Liver (tissue), 9 donors: Measurements from ENCODE around the gene TRPM2. TPM values are rescaled to one million over a fixed set of nuclear protein-coding genes. Genes with fewer than 3 reads are reported as not detected.

ENCODE experiments used
- DNase-seq: peaks from one replicate; pipeline ENCODE4 v3.0.0-alpha.2; 2017; ENCODE audit warnings: low spot score
- H3K27ac ChIP-seq, 2 donors: one replicate each; pipeline ENCODE4 v1.7.0; 2013; ENCODE audit warnings: inconsistent platforms in 2 of 2, low read length in 2 of 2, control low read depth in 1 of 2, low read depth in 1 of 2, mild to moderate bottlenecking in 1 of 2
- H3K27me3 ChIP-seq, 4 donors: one replicate each; pipeline versions ENCODE4 v1.6.1 to v1.7.0; 2013; ENCODE audit warnings: low read length in 3 of 4, inconsistent platforms in 1 of 4, mild to moderate bottlenecking in 1 of 4, moderate library complexity in 1 of 4; ENCODE audit not compliant: control insufficient read depth in 4 of 4, insufficient read depth in 4 of 4
- H3K36me3 ChIP-seq, 4 donors: one replicate each; pipeline versions ENCODE4 v1.6.1 to v1.7.0; 2013; ENCODE audit warnings: low read length in 3 of 4, mild to moderate bottlenecking in 3 of 4, low read depth in 1 of 4, moderate library complexity in 1 of 4; ENCODE audit not compliant: control insufficient read depth in 4 of 4, insufficient read depth in 3 of 4
- H3K4me1 ChIP-seq, 4 donors: one replicate each; pipeline versions ENCODE4 v1.6.1 to v1.7.0; 2013; ENCODE audit warnings: low read length in 3 of 4, mild to moderate bottlenecking in 3 of 4, moderate library complexity in 1 of 4; ENCODE audit not compliant: control insufficient read depth in 4 of 4, insufficient read depth in 4 of 4
- H3K4me3 ChIP-seq, 3 donors: one replicate each; pipeline versions ENCODE4 v1.6.1 to v1.7.0; 2013; ENCODE audit warnings: low read length in 3 of 3, control low read depth in 1 of 3, low read depth in 1 of 3, mild to moderate bottlenecking in 1 of 3
- H3K9ac ChIP-seq, 2 donors: one replicate each; pipeline ENCODE4 v1.7.0; 2013; ENCODE audit warnings: low read length in 2 of 2, mild to moderate bottlenecking in 2 of 2, moderate library complexity in 2 of 2, control low read depth in 1 of 2, low read depth in 1 of 2
- H3K9me3 ChIP-seq, 4 donors: one replicate each; pipeline versions ENCODE4 v1.6.1 to v1.7.0; 2013; ENCODE audit warnings: low read length in 3 of 4; ENCODE audit not compliant: control insufficient read depth in 4 of 4
- CTCF ChIP-seq: fragments of 150-350 bp; IDR thresholded peaks from 2 replicates; pipeline ENCODE4 v1.5.1; 2017; ENCODE audit warnings: improper control_type of control experiment, low read depth, low read length; ENCODE audit not compliant: missing input control
- FOXA1 ChIP-seq: IDR thresholded peaks from 2 replicates; pipeline ENCODE4 v1.6.1; 2016; ENCODE audit warnings: antibody characterized with exemption
- GABPA ChIP-seq, 2 donors: IDR thresholded peaks in 1 of 2; conservative IDR thresholded peaks in 1 of 2; 2 replicates each; pipeline ENCODE4 v1.6.1; 2016; ENCODE audit warnings: antibody characterized with exemption in 2 of 2, mild to moderate bottlenecking in 1 of 2, moderate library complexity in 1 of 2
- HNF4A ChIP-seq, 2 donors: conservative IDR thresholded peaks; 2 replicates each; pipeline ENCODE4 v1.6.1; 2016; ENCODE audit warnings: antibody characterized with exemption in 2 of 2, mild to moderate bottlenecking in 2 of 2
- JUND ChIP-seq, 2 donors: IDR thresholded peaks; 2 replicates each; pipeline ENCODE4 v1.6.1; 2016; ENCODE audit warnings: antibody characterized with exemption in 2 of 2
- MAX ChIP-seq: IDR thresholded peaks from 2 replicates; pipeline ENCODE4 v1.6.1; 2016; ENCODE audit warnings: antibody characterized with exemption
- RXRA ChIP-seq, 2 donors: IDR thresholded peaks; 2 replicates each; pipeline ENCODE4 v1.6.1; 2017 to 2018; ENCODE audit warnings: antibody characterized with exemption in 2 of 2, mild to moderate bottlenecking in 1 of 2
- YY1 ChIP-seq: IDR thresholded peaks from 2 replicates; pipeline ENCODE4 v1.6.1; 2016; ENCODE audit warnings: antibody characterized with exemption, mild to moderate bottlenecking
- ZBTB33 ChIP-seq: IDR thresholded peaks from 2 replicates; pipeline ENCODE4 v1.6.1; 2016; ENCODE audit warnings: antibody characterized with exemption
- WGBS: extraction: QIAGEN DNeasy Blood & Tissue Kit; methylation state at CpG from one replicate; pipeline ENCODE4 v1.1.7; 2013; 5-methylcytosine and 5-hydroxymethylcytosine counted together
- polyA plus RNA-seq, 2 donors: library from polyadenylated mRNA; stranded (reverse) in 1 of 2; unstranded in 1 of 2; fragments of 200-250 nt in 1 of 2; fragments of >200 nt in 1 of 2; fragmentation: Nextera tagmentation in 1 of 2; extraction: Ambion mirVana in 1 of 2; gene quantifications; one replicate each; pipeline versions ENCODE4 v1.2.1 to v1.2.3, GENCODE V29; 2013 to 2015
- total RNA-seq, 2 donors: library from RNA; depleted of rRNA; stranded (reverse); fragments of >200 nt; gene quantifications; one replicate each; pipeline ENCODE4 v1.2.3, GENCODE V29; 2014
- donor health status: healthy.
- donor health status: healthy.
- donor health status: healthy.
- donor health status: healthy.
- donor health status: healthy.

TRPM2 gene
- total and polyA plus RNA-seq, 4 donors = 0.43 to 1.3 (median 0.63) TPM

GRCh38 chr21:44325386-44326271 lies 27.8 kb upstream of the TRPM2 start (continued):
- no peak for TF ChIP-seq MAX
- no peak for TF ChIP-seq YY1
- no peak for TF ChIP-seq FOXA1

- Histone ChIP-seq H3K36me3 (peaks cover 2 to 43% (median 23%) of the 10 kb centered on the region in 4 donors), H3K27ac (no peak overlapping the region)
- 92% methylated on average over 13 of the region's 13 CpGs for WGBS
Observed at GRCh38 chr21:44326272-44326647, 27.2 kb upstream of the TRPM2 start.

More at GRCh38 chr21:44326272-44326647, 27.2 kb upstream of the TRPM2 start:
- Histone ChIP-seq H3K9me3 (no peaks in the 10 kb centered on the region), H3K4me3 (no peak overlapping the region), H3K27me3 (no peaks in the 10 kb centered on the region), H3K9ac (no peak overlapping the region), H3K4me1 (no peaks in the 10 kb centered on the region)
- no peak for DNase-seq
- TF ChIP-seq HNF4A (conservative IDR thresholded peaks at IDR 0.05) (no peak), CTCF (no peak), GABPA (IDR thresholded peaks at IDR 0.05 in 1 of 2, conservative IDR thresholded peaks at IDR 0.05 in 1 of 2) (no peak), ZBTB33 (no peak), FOXA1 (no peak), MAX (no peak), RXRA (IDR thresholded peaks at IDR 0.05) (no peak), JUND (IDR thresholded peaks at IDR 0.05) (no peak)
